ENCODE results near the gene BHLHE40.
"Not testable (repeated sequence)": the region's sequence is repeated elsewhere in the genome, so short reads cannot be mapped to it uniquely, and the experiment has no call there.

Gene BHLHE40

GRCh38 chr3:4979428-4980228 lies at the start of gene BHLHE40:
BHLHE40 (plus strand) TSS chr3:4979437; CDS start chr3:4979719, 282 bp downstream.
- DNase-seq, result no peak

- no peak for DNase-seq
Observed at GRCh38 chr3:4930501-4930900, 48.7 kb upstream of the BHLHE40 start.

GRCh38 chr3:4934050-4934449 lies 45.2 kb upstream of the BHLHE40 start:
- DNase-seq, result no peak

GRCh38 chr3:4935347-4935746 lies 43.9 kb upstream of the BHLHE40 start:
- DNase-seq, result no peak

GRCh38 chr3:4936982-4937614 lies 42.1 kb upstream of the BHLHE40 start:
- DNase-seq, result no peak

- DNase-seq, result no peak
Observed at GRCh38 chr3:4938281-4938982, 40.8 kb upstream of the BHLHE40 start.

GRCh38 chr3:4939276-4939675 lies 40.0 kb upstream of the BHLHE40 start:
- no peak for DNase-seq

- DNase-seq, result no peak
Observed at GRCh38 chr3:4940985-4941384, 38.3 kb upstream of the BHLHE40 start.

- no peak for DNase-seq
Observed at GRCh38 chr3:4943549-4943948, 35.7 kb upstream of the BHLHE40 start.

- no peak for DNase-seq
Observed at GRCh38 chr3:4945324-4945723, 33.9 kb upstream of the BHLHE40 start.

- DNase-seq, result no peak
Observed at GRCh38 chr3:4947028-4947427, 32.2 kb upstream of the BHLHE40 start.

- no peak for DNase-seq
Observed at GRCh38 chr3:4948395-4948794, 30.8 kb upstream of the BHLHE40 start.

GRCh38 chr3:4949004-4949403 lies 30.2 kb upstream of the BHLHE40 start:
- no peak for DNase-seq

GRCh38 chr3:4949659-4950058 lies 29.6 kb upstream of the BHLHE40 start:
- DNase-seq, result no peak

GRCh38 chr3:4950351-4950784 lies 28.9 kb upstream of the BHLHE40 start:
- DNase-seq, result no peak

GRCh38 chr3:4950948-4951347 lies 28.3 kb upstream of the BHLHE40 start:
- DNase-seq, result no peak

GRCh38 chr3:4953119-4953518 lies 26.1 kb upstream of the BHLHE40 start:
- DNase-seq, result no peak

- no peak for DNase-seq
Observed at GRCh38 chr3:4954256-4955000, 24.8 kb upstream of the BHLHE40 start.

- no peak for DNase-seq
Observed at GRCh38 chr3:4956099-4956498, 23.1 kb upstream of the BHLHE40 start.

GRCh38 chr3:4956738-4957137 lies 22.5 kb upstream of the BHLHE40 start:
- no peak for DNase-seq

- DNase-seq, result no peak
Observed at GRCh38 chr3:4957978-4958377, 21.3 kb upstream of the BHLHE40 start.

- DNase-seq, result no peak
Observed at GRCh38 chr3:4959180-4959579, 20.1 kb upstream of the BHLHE40 start.

GRCh38 chr3:4961865-4962264 lies 17.4 kb upstream of the BHLHE40 start:
- DNase-seq, result not testable (repeated sequence)

Data from NCI-H2081 treated with DMSO at 0.1 percent for 48 hours (cell line).